Endothelial cell of umbilical vein (primary cell): Measurements from ENCODE around the gene PAX5. TPM values are rescaled to one million over a fixed set of nuclear protein-coding genes. Genes with fewer than 3 reads are reported as not detected.

Source experiments
- BruUV-seq: library from RNA; stranded (reverse); fragments of 400-500 nt; replicated peaks from 2 replicates; lab custom pipeline; 2021; lab: Mats Ljungman, UMichigan
- CTCF ChIA-PET: fragments of 300-600, 350-600 bp; sonication (Branson Sonifier 250); formaldehyde crosslinking; loops from one replicate; lab custom pipeline; 2021; ENCODE audit warnings: antibody characterized with exemption, inconsistent platforms; lab: Charles Lee
- POLR2A ChIA-PET: fragments of 300-600, 350-600 bp; sonication (Branson Sonifier 250); formaldehyde crosslinking; loops from one replicate; lab custom pipeline; 2021; ENCODE audit warnings: antibody characterized with exemption, inconsistent platforms; lab: Charles Lee
- DNase-seq: peaks from one replicate; pipeline ENCODE4 v3.0.0-alpha.2; 2011; ENCODE audit warnings: low read depth, low spot score
- FAIRE-seq: peaks from 2 replicates; lab custom pipeline; 2011; peaks lifted over from hg19 to GRCh38; lab: Jason Lieb, UNC
- H2AFZ ChIP-seq: 2 replicates; pipeline ENCODE4 v1.6.0; 2012; ENCODE audit warnings: low read depth, low read length, control low read depth, inconsistent platforms
- H3K27ac ChIP-seq: 2 replicates; pipeline ENCODE4 v1.5.1; 2011; ENCODE audit warnings: low read depth, mild to moderate bottlenecking, control low read depth, low read length, moderate library complexity; ENCODE audit not compliant: insufficient read depth
- H3K27me3 ChIP-seq, 2 experiments: 2 replicates each; pipeline versions ENCODE4 v1.6.0 to v1.6.1; 2011; ENCODE audit warnings: low read length in 2 of 2, mixed read lengths in 1 of 2; ENCODE audit not compliant: control insufficient read depth in 2 of 2, insufficient read depth in 2 of 2
- H3K36me3 ChIP-seq, 2 experiments: 2 replicates in 1 of 2; 3 replicates in 1 of 2; pipeline ENCODE4 v1.5.1; 2011; ENCODE audit warnings: low read length in 2 of 2, mild to moderate bottlenecking in 1 of 2, moderate library complexity in 1 of 2; ENCODE audit not compliant: control insufficient read depth in 2 of 2, insufficient read depth in 2 of 2; ENCODE audit errors: extremely low read depth in 1 of 2
- H3K4me1 ChIP-seq: 3 replicates; pipeline ENCODE4 v1.5.1; 2011; ENCODE audit warnings: mild to moderate bottlenecking, low read length; ENCODE audit not compliant: control insufficient read depth, insufficient read depth; ENCODE audit errors: extremely low read depth
- H3K4me2 ChIP-seq: 2 replicates; pipeline ENCODE4 v1.6.1; 2011; ENCODE audit warnings: low read length, control low read depth, mixed read lengths; ENCODE audit not compliant: insufficient read depth
- H3K4me3 ChIP-seq, 3 experiments: fragments of 200-600 bp in 1 of 3; sonication (generic), shearing (Covaris generic) in 1 of 3; replicated peaks in 1 of 3; 2 replicates each; pipeline ENCODE4 v1.5.1; 2011 to 2016; ENCODE audit warnings: control low read depth in 3 of 3, low read length in 3 of 3, mild to moderate bottlenecking in 2 of 3, inconsistent platforms in 1 of 3, low read depth in 1 of 3, moderate library complexity in 1 of 3; ENCODE audit not compliant: insufficient read depth in 1 of 3
- H3K79me2 ChIP-seq: 2 replicates; pipeline ENCODE4 v1.6.0; 2012; ENCODE audit warnings: low read length, inconsistent platforms; ENCODE audit not compliant: control insufficient read depth, insufficient read depth
- H3K9ac ChIP-seq: replicated peaks from 2 replicates; pipeline ENCODE3; 2011; ENCODE audit warnings: low read length, control low read depth; ENCODE audit not compliant: insufficient read depth; ENCODE audit errors: extremely low read depth
- H3K9me1 ChIP-seq: replicated peaks from 3 replicates; pipeline ENCODE4 v1.6.0; 2011; ENCODE audit warnings: mild to moderate bottlenecking, low read length; ENCODE audit not compliant: control insufficient read depth, insufficient read depth; ENCODE audit errors: extremely low read depth
- H3K9me3 ChIP-seq: replicated peaks from 2 replicates; pipeline ENCODE4 v1.5.1; 2012; ENCODE audit warnings: low read length, inconsistent platforms; ENCODE audit not compliant: control insufficient read depth, insufficient read depth
- H4K20me1 ChIP-seq: replicated peaks from 2 replicates; pipeline ENCODE3; 2011; ENCODE audit warnings: mild to moderate bottlenecking, low read length; ENCODE audit not compliant: control insufficient read depth, insufficient read depth; ENCODE audit errors: extremely low read depth
- FOS ChIP-seq: IDR thresholded peaks from 2 replicates; pipeline ENCODE4 v1.6.1; 2011; ENCODE audit warnings: mild to moderate bottlenecking, low read length, moderate library complexity, borderline replicate concordance; ENCODE audit not compliant: insufficient read depth
- GATA2 ChIP-seq: IDR thresholded peaks from 2 replicates; pipeline ENCODE4 v1.7.0; 2011; ENCODE audit warnings: low read depth, mild to moderate bottlenecking, moderate library complexity, mixed read lengths, low read length; ENCODE audit not compliant: insufficient read length, insufficient read depth
- JUN ChIP-seq: IDR thresholded peaks from 2 replicates; pipeline ENCODE4 v1.6.1; 2011; ENCODE audit warnings: borderline replicate concordance, low read depth; ENCODE audit not compliant: insufficient read length, insufficient read depth
- MAX ChIP-seq: IDR thresholded peaks from 2 replicates; pipeline ENCODE4 v1.6.1; 2011; ENCODE audit not compliant: insufficient read depth, insufficient read length
- dilution Hi-C: fragments of 300-500 bp; cut with MboI; formaldehyde crosslinking; loops from one replicate; pipeline ENCODE4 v1.15.0; 2019; ENCODE audit warnings: low sequenced_read_pairs; ENCODE audit not compliant: extremely low pct_ligation_motif_present
- intact Hi-C: fragments of 100-400 bp; cut with micrococcal nuclease; formaldehyde crosslinking; loops from one replicate; pipeline ENCODE4 v1.10.0; 2022
- polyA plus RNA-seq, 4 experiments: library from polyadenylated mRNA; depleted of rRNA in 3 of 4; stranded (reverse) in 3 of 4; unstranded in 1 of 4; fragments of >200 nt; gene quantifications; 2 replicates each; pipeline versions ENCODE4 v1.2.1 to v1.2.3, GENCODE V29; 2011 to 2012; ENCODE audit warnings: missing spikeins in 1 of 4
- total RNA-seq: library from RNA; stranded (reverse); gene quantifications from 2 replicates; pipeline ENCODE4 v1.2.3, GENCODE V29; 2021

Gene PAX5
- total and polyA plus RNA-seq, 2 donors (not counting 3 experiments of a cell fraction or from before 2014, with no cell fraction given) = not detected

DNA sequence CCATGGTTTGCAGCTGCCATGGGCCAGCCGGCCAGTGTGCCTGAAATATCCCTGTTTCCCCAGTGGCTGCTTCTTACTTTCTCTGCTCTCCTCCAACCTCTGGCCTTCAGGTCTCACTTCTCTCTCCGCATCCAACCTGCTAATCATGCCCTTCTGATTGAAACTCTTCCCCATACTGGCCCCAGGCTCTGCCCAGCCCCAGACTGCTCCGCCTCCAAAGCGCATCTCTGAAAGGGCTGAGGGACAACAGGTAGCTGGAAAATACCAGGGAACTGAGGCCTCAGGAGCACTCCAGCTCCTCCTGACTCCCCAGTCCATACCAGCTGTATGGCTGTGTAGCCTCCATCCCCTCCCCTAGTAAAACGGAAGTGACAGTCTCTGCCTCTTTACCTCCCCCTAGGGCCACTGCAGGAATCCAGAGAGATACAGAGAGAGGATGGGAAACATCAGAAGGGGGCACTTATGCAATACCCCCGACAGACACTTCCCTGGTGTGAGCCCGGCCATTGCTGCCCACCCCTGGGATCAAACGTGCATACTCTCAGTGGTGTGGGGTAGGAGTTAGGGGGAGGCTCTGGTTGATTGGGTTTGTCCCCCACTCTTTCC, 34.2 kb downstream of the PAX5 start:
- no peak for TF ChIP-seq JUN
- no peak for TF ChIP-seq FOS
- no peak for TF ChIP-seq MAX
- TF ChIP-seq GATA2 = no peak
- CTCF ChIA-PET = no interaction called here
- POLR2A ChIA-PET = no interaction called here

GRCh38 chr9:36997414-36997813, 36.7 kb downstream of the PAX5 start:
- dilution Hi-C loops = no loop called here
- no peak for FAIRE-seq
- Histone ChIP-seq H3K36me3 (no peaks in the 10 kb centered on the region), H2AFZ (no peak overlapping the region), H3K4me2 (no peak overlapping the region), H3K27ac (no peak overlapping the region), H3K4me3 (no peak overlapping the region), H3K27me3 (peaks cover 22 to 31% of the 10 kb centered on the region in 2 experiments), H3K4me1 (no peaks in the 10 kb centered on the region), H3K79me2 (no peaks in the 10 kb centered on the region), H4K20me1 (no peaks in the 10 kb centered on the region), H3K9me3 (no peaks in the 10 kb centered on the region), H3K9ac (no peak overlapping the region), H3K9me1 (no peaks in the 10 kb centered on the region)
- DNase-seq = no peak
- BruUV-seq = no TSS peak
- POLR2A ChIA-PET = no interaction called here
- intact Hi-C loops = loop anchor here (2.0 to 5.0 kb wide), 2 partner anchors 195 to 367 kb away; no protein-coding TSS in a partner anchor
- CTCF ChIA-PET = interaction anchor here (0.5 to 5.0 kb wide), 9 partner anchors 24 to 485 kb away, joined by 3 to 61 read pairs (median 8); partner anchors contain the start of gene ZCCHC7
- TF ChIP-seq JUN (no peak), FOS (peak; percentile 8)

More for the DNA sequence above, 34.2 kb downstream of the PAX5 start:
- intact Hi-C loops (loop anchor here (5.0 kb wide), 1 partner anchor 192 kb away; no protein-coding TSS in a partner anchor), dilution Hi-C loops (no loop called here)
- no peak overlapping the region for H3K4me2 ChIP-seq
- no peak overlapping the region for H2AFZ ChIP-seq
- no peaks in the 10 kb centered on the region for H3K79me2 ChIP-seq
- H3K9ac ChIP-seq = no peak overlapping the region
- no peak overlapping the region for H3K27ac ChIP-seq
- H4K20me1 ChIP-seq = no peaks in the 10 kb centered on the region
- H3K27me3 ChIP-seq = peaks cover 44 to 55% of the 10 kb centered on the region in 2 experiments
- DNase-seq = no peak
- H3K36me3 ChIP-seq = no peaks in the 10 kb centered on the region
- H3K4me3 ChIP-seq = no peak overlapping the region
- no peaks in the 10 kb centered on the region for H3K9me3 ChIP-seq
- FAIRE-seq = no peak
- no peaks in the 10 kb centered on the region for H3K4me1 ChIP-seq
- H3K9me1 ChIP-seq = no peaks in the 10 kb centered on the region
- BruUV-seq = no TSS peak
